HG03354 (cell line): ENCODE measurements around the gene ZNF490.
"Not testable (repeated sequence)": the region's sequence is repeated elsewhere in the genome, so short reads cannot be mapped to it uniquely, and the experiment has no call there.

ENCODE experiments used
- ATAC-seq: cut with Tn5 transposase; IDR thresholded peaks from one replicate; pipeline ENCODE4 v1.9.1; 2021; ENCODE audit warnings: mild to moderate bottlenecking; ENCODE audit not compliant: unreplicated experiment, poor library complexity, severe bottlenecking

Gene ZNF490

DNA sequence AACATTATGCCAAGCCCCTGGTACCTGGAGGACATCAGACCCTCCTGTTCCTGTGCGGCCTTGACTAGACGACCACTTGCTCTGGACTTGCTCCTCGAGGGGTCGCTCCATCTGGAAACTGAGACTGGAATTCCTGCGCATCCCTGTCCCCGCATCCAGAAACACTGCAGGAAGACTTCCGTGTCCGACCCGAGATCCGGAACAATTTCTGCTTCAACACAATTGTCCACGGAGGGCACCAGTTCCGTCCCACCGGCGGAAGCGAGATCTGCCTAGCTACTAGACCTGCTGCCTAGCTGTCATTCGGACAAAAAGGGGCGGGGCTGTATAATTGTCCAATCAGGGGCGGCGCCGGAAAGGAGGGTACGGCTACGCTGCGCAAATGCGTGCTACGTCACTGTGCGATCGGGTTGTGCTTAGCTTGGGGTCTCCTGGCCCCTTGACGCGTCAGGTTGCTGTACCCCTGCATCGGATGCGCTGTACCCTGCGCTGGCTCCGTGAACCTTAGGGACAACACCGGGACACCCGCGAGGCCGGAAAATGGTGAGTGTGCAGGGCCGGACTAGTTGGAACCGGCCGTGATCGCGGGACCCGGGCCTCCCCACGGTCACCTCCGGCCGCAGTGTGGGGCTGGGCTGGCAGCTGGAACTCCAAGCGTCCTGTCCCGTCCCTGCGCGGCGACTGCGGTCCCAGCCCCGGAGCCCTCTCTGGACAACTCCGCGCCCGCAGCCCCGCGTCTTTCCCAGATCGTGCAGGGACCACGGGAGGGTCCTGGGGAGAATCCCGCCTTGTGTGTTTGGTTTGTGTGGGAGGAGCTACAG, at the start of gene ZNF490, which contains the start of gene ZNF791:
TSS of gene ZNF490 (minus strand) at position 274 of the 821 bp plus-strand sequence. CDS start at position 141, 133 bp downstream.
TSS of gene ZNF791 (plus strand) at position 381 of the 821 bp plus-strand sequence. CDS start at position 541, 160 bp downstream.
- peak; percentile 76 for ATAC-seq

DNA sequence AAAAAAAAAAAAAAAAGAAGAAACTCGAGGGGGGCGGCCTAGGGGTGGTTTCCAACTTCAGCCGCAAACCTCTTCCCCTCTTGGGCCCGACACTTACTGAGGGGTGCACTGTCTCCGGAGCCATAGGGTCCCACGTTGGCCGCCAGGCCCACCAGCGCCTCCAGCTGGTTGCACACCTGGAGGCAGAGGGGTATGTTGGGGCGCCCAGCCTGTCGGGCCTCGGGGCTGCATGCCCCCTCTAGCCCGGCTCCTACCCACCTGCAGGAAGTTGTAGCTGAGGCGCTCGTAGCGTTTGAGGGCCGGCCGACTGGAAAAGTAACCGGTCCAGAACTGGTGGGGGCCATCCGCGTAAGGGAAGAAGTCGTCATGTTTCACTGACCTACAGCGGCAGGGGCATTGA, 47.4 kb upstream of the ZNF490 start:
- no peak for ATAC-seq

DNA sequence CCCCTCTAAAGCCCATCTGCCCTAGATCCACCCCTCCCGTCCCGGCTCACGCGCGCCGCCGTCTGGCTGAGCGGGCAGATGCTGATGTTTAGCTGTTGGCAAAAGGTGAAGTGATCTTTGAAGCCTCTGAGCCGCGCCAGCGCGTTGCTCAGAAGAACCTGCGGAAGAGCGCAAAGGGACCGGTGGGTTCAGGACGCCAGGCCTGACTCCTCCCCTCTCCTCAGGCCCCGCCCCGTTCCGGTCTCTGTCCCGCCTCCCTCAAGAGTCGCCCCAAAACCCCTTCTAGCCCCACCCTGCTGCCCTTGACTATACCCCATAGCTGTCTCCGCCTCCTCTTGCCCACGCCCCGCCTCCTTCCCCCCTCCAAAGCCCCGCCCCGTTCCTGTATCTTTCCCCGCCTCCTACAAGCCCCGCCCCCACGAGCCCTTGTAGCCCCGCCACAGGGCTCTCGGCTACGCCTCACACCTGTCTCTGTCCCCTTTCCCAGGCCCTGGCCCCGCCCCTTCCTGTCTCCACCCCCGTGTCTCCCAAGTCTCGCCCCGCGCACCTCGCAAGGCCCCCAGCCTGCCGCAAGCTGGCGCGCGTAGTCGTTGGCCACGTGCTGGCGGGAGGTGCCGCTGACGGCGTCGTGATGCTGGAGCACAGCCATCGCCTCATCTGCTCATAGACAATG, 46.4 kb upstream of the ZNF490 start:
- no peak for ATAC-seq

DNA sequence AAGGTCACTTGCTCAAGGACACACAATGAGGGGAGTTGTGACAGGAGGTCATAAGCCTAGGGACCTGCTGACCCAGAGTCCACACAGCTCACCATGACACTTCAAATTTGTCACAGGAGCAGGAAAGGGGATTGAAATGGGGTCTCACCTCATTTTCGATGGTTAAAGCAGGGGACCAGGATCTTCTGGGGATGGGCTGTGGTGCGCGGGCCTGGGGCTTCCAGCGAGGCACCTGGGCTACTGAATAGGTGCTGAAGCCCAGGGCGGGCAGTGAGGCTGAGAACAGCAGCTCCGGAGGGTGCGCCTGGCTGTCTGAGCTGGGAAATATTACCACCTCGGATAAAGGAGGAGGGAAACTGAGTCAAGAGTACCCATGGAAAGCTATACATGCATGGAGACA, 44.9 kb upstream of the ZNF490 start:
- ATAC-seq: no peak

DNA sequence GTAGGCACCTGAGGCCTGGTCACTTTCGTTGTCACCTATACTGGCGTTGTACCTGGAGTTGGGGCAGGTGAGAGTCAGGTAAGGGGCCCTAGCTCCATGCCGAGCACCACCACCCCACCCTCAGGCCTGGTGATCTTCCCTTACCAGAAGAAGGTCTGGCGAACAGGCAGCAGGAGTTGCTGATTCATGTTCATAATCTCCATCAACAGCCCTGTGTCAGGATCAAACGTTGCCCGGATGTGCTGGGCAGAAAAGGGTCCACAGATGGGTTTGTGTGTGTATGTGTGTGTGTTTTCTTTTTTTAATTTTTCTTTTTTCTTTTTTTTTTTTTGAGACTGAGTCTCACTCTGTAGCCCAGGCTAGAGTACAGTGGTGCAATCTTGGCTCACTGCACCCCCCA, 41.6 kb upstream of the ZNF490 start:
- ATAC-seq: no peak

DNA sequence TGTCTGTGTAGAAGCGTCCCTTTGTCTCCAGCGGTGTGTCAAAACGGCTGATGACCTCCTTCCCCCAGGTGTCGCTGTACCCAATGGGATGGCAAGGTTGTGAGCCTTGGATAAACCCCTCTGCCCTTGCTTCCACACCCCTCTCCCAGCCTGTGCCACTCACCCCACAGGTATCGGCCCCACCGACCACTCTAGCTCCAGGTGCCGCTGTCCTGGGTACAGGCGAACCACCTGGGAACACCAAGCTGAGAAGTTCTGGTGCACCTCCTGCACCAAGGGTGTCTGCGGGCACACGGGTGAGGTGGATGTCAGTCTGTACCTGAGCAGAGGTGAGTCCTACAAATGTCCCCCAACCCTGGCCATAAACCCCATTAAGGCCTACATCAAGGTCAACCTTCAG, 39.3 kb upstream of the ZNF490 start:
- no peak for ATAC-seq

DNA sequence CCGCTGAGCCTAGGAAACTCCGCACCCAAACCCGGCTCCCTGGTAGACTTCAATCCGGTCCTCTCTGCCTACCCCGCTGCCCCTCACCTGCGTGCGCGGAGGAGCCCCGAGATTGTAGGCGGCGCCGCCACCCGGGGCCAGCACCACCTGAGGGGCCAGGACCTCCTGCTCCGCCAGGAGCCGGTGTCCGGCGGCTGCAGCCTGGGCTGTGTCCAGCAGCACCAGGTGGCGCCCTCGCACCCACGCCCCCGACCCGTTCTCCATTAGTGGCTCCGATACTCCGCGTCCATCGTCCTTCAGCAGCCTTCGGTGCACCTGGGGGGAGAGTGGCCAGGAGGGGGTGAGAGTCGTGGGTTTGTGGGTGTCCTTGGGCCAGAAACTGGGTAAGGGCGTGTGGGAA, 37.5 kb upstream of the ZNF490 start:
- no peak for ATAC-seq

DNA sequence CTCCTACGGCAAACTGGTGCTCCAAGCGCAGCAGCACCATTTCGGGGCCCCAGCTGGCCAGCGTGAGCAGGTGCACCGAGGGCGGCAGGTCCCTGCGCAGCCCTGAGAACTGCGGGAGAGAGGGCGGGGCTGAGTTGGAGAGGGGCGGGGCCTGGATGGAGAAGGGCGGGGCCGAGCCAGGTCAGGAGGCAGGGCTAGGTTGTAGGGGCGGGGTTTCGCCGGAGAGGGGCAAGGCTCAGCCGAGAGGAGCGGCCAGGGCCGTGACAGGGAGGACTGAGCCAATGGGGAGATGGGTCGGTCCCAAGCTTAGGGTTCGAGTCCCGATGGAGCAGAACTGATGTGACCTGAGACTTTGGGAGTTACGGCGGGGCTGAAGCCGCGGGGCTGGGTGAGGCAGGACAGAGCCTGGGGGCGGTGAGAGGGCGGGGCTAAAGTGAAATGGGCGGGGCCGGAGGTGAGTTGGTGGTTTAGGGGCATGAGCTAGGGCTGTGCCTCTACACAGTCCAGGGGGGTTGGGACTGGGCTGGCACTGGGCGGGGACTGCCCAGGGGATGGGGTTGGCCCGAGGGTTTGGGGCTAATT, 37.0 kb upstream of the ZNF490 start:
- ATAC-seq: no peak

DNA sequence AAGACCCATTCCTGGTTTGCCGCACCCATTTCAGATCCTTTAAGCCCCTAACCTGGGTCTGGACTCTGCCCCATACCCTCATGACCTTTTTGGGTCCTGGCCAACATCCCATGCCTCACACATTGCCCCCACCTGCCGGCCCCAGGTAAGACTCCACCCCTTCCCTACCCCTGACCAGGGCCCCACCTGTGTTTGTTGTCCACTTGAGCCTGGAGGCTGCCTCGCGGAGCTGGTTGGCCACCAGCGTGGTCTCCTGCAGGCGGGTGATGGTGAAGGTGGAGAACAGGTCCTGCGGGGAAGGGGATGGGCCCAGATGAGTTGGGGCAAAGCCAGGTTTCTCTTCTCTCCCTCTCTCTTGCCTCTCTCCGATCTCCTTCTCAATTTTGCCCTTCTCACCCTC, 36.4 kb upstream of the ZNF490 start:
- no peak for ATAC-seq

DNA sequence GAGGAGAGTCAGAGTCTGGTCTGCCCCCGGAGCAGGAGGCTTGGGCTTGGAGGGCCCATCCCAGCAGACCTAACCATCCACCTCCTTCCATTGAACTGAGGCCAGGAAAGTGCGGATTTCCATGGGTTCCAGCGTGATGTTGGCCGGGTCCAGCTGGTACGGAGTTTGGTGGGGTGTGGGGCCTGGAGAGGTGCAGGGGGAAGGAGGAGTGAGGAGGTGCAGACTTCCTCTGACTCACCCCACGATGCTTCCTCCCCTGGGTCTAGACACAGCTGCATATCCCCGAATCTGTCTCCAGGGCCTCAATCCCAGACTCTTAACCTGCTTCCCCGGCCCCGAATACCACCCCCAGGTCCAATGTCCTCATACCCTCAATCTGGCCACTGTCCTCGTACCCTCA, 35.9 kb upstream of the ZNF490 start:
- ATAC-seq: no peak

DNA sequence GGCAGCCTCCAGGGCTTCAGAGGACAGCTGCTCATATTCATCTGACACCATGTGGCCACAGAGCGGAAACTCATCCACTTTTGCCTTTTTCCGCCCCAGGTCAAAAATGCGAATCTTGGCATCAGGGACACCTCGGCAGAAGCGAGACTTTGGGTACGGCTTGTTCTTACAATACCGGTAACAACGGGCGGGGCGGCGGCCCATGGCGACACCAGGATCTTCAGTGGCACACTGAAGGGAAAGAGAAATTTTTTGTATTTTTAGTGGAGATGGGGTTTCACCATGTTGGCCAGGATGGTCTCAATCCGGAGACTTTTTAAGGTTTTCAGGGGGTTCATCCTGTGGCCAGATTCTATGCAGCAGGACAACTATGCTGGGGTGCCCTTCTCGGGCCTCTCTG, 33.1 kb upstream of the ZNF490 start:
- ATAC-seq: not testable (repeated sequence)

DNA sequence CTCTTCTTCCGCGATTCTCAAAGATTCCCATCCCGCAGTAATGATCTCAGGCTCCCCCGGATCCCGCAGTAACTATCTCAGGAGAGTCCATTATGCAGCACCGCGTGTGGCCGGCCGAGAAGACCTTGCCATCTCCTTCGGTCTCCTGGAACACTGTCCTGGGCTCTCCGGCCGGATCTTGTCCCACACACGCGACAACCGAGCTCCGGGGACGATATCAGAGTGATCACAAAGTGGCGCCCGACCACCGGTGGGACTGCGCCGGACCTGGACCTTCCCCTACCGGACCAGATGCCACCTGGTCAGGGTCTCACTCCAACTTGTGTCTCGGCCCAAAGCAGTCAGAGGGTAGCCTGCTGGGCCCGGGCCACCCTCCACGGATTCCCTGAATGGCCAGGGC, 31.9 kb upstream of the ZNF490 start:
- ATAC-seq: no peak

DNA sequence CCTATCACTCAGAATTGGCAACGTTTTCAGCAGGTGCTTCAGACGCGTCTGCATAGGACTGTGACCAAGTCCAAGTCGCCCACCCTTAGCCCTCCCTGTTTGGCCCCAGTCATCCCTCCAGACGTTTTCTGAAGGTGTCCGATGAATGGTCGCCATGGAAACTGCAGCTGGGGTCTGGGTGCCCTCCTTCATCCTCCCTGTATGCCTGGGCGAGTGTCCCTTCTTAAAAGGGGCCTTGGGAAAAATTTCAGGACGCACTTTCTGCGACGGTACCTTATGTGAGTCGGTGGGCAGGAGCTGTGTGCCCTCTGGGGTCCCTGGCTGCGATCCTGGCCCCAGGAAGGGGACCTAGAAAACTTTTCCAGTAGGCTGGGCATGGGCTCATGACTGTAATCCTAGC, 30.8 kb upstream of the ZNF490 start:
- no peak for ATAC-seq

DNA sequence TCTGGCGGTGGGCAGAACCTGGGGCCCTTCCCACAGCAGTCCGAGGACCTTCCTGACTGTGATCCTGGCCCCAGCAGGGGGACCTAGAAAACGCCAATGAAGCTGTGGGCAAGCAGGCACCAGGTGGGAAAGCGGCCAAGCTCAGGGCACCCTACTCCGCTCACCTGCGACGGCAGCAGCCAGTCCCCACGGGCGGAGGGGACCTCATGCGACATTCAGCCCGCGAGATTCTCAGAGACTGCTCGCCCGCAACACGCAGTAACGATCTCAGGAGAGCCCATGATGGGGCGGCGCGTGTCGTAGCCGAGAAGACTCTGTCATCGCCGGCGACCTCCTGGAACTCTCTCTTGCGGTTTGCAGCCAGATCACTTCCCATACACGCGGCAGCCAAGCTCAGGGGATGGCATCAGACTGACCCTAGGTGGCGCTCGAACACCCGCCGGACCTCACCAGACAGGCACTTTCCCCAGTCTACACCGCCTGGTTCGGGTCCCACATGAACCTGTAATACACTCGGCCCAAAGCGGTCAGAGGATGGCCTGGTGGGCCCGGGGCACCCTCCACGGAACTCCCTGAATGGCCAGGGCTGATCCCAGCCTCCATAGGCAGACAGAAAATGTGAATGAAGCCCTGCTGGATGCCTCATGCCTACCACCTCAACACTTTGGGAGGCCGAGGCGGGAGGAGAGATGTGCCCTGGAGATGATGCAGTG, 29.4 kb upstream of the ZNF490 start:
- peak; percentile 74 for ATAC-seq

DNA sequence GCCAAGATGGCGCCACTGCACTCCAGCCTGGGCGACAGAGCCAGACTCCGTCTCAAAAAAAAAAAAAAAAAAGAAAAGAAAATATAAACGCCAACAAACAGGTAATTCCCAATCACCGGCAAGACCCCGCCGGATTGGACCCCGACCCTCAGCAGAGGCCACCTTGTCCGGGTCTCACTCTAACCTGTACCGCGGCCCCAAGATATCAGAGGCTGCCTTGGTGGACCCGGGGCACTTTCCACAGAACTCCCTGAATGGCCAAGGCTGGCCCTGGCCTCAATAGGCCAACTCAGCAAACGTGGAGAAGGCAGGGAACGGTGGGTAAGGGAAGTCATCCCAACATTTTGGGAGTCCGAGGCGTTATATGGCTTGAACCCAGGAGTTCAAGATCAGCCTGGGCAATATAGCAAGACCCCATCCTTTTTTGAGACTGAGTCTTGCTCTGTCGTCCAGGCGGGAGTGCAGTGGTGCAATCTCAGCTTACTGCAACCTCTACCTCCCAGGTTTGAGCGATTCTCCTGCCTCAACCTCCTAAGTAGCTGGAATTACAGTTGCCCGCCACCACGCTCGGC, 28.1 kb upstream of the ZNF490 start:
- no peak for ATAC-seq

DNA sequence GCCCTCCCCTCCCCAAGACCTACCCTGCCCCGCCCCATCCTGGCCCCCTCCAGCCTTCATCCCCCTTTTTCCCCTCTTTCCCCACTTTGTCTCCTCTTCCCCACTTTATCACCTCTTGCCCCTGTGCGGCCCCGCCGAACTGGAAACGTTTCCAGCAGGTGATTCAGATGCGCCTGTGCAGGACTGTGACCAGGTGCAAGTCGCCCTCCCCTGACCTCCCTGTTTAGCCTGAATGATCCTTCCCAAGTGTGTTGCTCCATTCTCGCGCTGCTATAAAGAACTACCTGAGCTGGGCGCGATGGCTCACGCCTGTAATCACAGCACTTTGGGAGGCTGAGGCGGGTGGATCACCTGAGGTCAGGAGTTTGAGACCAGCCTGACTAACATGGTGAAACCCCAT, 26.0 kb upstream of the ZNF490 start:
- no peak for ATAC-seq

DNA sequence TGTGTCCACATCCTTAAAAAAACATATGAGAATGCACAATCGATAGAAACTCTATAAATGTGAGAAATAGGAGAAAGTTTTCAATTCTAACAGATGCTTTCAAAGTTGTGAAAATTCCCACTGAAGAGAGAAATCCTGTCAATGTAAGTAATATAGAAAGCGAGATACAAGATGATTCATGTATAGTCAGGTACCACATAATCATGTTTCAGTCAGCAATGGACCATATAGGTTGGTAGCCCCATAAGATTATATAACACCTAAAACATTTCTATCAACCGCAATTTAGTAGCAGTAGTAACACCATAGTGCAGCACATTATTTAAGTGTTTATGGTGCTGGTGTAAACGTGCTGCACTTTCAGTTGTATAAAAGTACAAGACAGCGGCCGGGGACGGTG, 18.6 kb upstream of the ZNF490 start:
- no peak for ATAC-seq

DNA sequence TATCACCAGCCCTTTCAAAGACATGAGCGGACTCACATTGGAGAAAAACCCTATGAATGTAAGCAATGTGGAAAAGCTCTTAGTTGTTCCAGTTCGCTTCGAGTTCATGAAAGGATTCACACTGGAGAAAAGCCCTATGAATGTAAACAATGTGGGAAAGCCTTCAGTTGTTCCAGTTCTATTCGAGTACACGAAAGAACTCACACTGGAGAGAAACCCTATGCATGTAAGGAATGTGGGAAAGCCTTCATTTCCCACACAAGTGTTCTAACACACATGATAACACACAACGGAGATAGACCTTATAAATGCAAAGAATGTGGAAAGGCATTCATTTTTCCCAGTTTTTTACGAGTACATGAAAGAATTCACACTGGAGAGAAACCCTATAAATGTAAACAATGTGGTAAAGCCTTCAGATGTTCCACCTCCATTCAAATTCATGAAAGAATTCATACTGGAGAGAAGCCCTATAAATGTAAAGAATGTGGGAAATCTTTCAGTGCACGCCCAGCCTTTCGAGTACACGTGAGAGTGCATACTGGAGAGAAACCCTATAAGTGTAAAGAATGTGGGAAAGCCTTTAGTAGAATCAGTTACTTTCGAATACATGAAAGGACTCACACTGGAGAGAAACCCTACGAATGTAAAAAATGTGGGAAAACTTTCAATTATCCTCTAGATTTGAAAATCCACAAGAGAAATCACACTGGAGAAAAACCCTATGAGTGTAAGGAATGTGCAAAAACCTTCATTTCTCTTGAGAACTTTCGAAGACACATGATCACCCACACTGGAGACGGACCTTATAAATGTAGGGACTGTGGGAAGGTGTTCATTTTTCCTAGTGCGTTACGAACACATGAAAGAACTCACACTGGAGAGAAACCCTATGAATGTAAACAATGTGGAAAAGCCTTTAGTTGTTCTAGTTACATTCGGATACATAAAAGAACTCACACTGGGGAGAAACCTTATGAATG, 17.7 kb upstream of the ZNF490 start:
- ATAC-seq: no peak

DNA sequence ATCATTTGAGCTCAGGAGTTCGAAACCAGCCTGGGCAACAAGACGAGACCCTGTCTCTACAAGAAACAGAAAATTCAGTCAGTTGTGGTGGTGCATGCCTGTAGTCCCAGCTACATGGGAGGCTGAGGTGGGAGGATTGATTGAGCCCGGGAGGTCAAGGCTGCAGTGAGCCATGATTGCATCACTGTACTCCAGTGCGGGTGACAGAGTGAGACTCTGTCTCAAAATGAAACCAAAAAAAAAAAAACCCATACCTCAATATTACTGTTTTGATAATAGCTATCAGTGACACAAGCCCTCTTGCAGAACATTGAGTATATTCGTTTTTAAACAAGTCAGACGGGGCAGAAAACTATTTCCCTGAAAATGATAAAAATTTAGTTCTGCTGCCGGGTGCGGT, 16.3 kb upstream of the ZNF490 start:
- ATAC-seq: no peak
